Measurements from ENCODE around the gene C1QTNF9.

- no peak for TF ChIP-seq CTCF (IDR thresholded peaks at IDR 0.05)
- TF ChIP-seq POLR2A (IDR thresholded peaks at IDR 0.05): no peak
- no peak for TF ChIP-seq POLR2AphosphoS5 (IDR thresholded peaks at IDR 0.05; ENCODE audit: insufficient read depth in 1 of 2, low read depth in 1 of 2)
Observed at GRCh38 chr13:24277761-24278160, 31.6 kb upstream of the C1QTNF9 start.
